HEK293 (cell line): ENCODE measurements around the gene KIRREL1.

Source experiments
- CTCF ChIA-PET: fragments of 350-600 bp; formaldehyde crosslinking; extraction: SDS; loops from one replicate; lab custom pipeline; 2021; ENCODE audit warnings: antibody characterized with exemption; lab: Yijun Ruan, JAX
- POLR2A ChIA-PET: fragments of 300-600 bp; formaldehyde crosslinking; extraction: SDS; loops from one replicate; lab custom pipeline; 2020; ENCODE audit warnings: antibody characterized with exemption, inconsistent platforms; lab: Yijun Ruan, JAX
- H3K27ac ChIP-seq: fragments of 200-500 bp; sonication (Bioruptor generic); 2 replicates; pipeline ENCODE4 v1.5.1; 2014; ENCODE audit warnings: low read depth, low read length, control low read depth, inconsistent platforms; ENCODE audit errors: extremely low read depth
- H3K36me3 ChIP-seq, 2 experiments: fragments of 200-500 bp in 1 of 2; sonication (Bioruptor generic) in 1 of 2; 1 replicate in 1 of 2; 2 replicates in 1 of 2; pipeline ENCODE4 v1.5.1; 2014 to 2017; ENCODE audit warnings: inconsistent platforms in 2 of 2, low read length in 2 of 2; ENCODE audit not compliant: control insufficient read depth in 2 of 2, insufficient read depth in 1 of 2
- H3K4me1 ChIP-seq: fragments of 200-500 bp; sonication (Bioruptor generic); 2 replicates; pipeline ENCODE4 v1.5.1; 2014; ENCODE audit warnings: mild to moderate bottlenecking, low read length, inconsistent platforms; ENCODE audit not compliant: control insufficient read depth, insufficient read depth
- H3K4me3 ChIP-seq: 2 replicates; pipeline ENCODE4 v1.5.1; 2011; ENCODE audit warnings: low read depth, mild to moderate bottlenecking, control low read depth, low read length, moderate library complexity
- H3K9me3 ChIP-seq: fragments of 200-500 bp; sonication (Bioruptor generic); 2 replicates; pipeline ENCODE4 v1.5.1; 2014; ENCODE audit warnings: low read depth, low read length, inconsistent platforms; ENCODE audit not compliant: control insufficient read depth, insufficient read depth
- KLF7 ChIP-seq: fragments of 450-650 bp; formaldehyde crosslinking; IDR thresholded peaks from 2 replicates; pipeline ENCODE4 v1.5.1; 2016; ENCODE audit warnings: missing biosample characterization, missing genetic modification characterization, borderline replicate concordance
- KLF9 ChIP-seq: fragments of 450-650 bp; formaldehyde crosslinking; IDR thresholded peaks from 2 replicates; pipeline ENCODE4 v1.5.1; 2016; ENCODE audit warnings: missing biosample characterization, missing genetic modification characterization, low read depth
- REST ChIP-seq: fragments of 450-650 bp; formaldehyde crosslinking; IDR thresholded peaks from 2 replicates; pipeline ENCODE4 v1.5.1; 2016; ENCODE audit warnings: missing biosample characterization, missing genetic modification characterization
- ZBTB10 ChIP-seq: fragments of 450-650 bp; formaldehyde crosslinking; IDR thresholded peaks from 2 replicates; pipeline ENCODE4 v1.5.1; 2016; ENCODE audit warnings: missing biosample characterization, missing genetic modification characterization
- ZBTB20 ChIP-seq: fragments of 450-650 bp; formaldehyde crosslinking; IDR thresholded peaks from 2 replicates; pipeline ENCODE4 v1.5.1; 2016; ENCODE audit warnings: missing biosample characterization, missing genetic modification characterization
- ZNF140 ChIP-seq: fragments of 450-650 bp; formaldehyde crosslinking; IDR thresholded peaks from 2 replicates; pipeline ENCODE4 v1.5.1; 2016; ENCODE audit warnings: missing biosample characterization, missing genetic modification characterization
- ZNF433 ChIP-seq: fragments of 450-650 bp; formaldehyde crosslinking; IDR thresholded peaks from 2 replicates; pipeline ENCODE4 v1.5.1; 2016; ENCODE audit warnings: missing biosample characterization, missing genetic modification characterization, low read depth
- ZNF473 ChIP-seq: fragments of 450-650 bp; formaldehyde crosslinking; IDR thresholded peaks from 2 replicates; pipeline ENCODE4 v1.5.1; 2017; ENCODE audit warnings: missing biosample characterization, missing genetic modification characterization
- ZNF555 ChIP-seq: fragments of 450-650 bp; formaldehyde crosslinking; conservative IDR thresholded peaks from 2 replicates; pipeline ENCODE4 v1.5.1; 2017; ENCODE audit warnings: missing biosample characterization, mild to moderate bottlenecking, missing genetic modification characterization, inconsistent platforms
- ZNF560 ChIP-seq: fragments of 450-650 bp; formaldehyde crosslinking; IDR thresholded peaks from 2 replicates; pipeline ENCODE4 v1.5.1; 2017; ENCODE audit warnings: missing biosample characterization, missing genetic modification characterization, borderline replicate concordance
- ZNF645 ChIP-seq: fragments of 450-650 bp; formaldehyde crosslinking; IDR thresholded peaks from 2 replicates; pipeline ENCODE4; 2016; ENCODE audit warnings: missing biosample characterization, missing genetic modification characterization
- ZNF658 ChIP-seq: fragments of 450-650 bp; formaldehyde crosslinking; IDR thresholded peaks from 2 replicates; pipeline ENCODE4; 2016; ENCODE audit warnings: missing biosample characterization, missing genetic modification characterization
- TF ChIP-seq, protein P1 (sequence below): fragments of 450-650 bp; formaldehyde crosslinking; IDR thresholded peaks from 2 replicates; pipeline ENCODE4 v1.5.1; 2017; ENCODE audit warnings: missing biosample characterization, missing genetic modification characterization
- TF ChIP-seq, protein P2 (sequence below): fragments of 450-650 bp; formaldehyde crosslinking; IDR thresholded peaks from 2 replicates; pipeline ENCODE4 v1.5.1; 2016; ENCODE audit warnings: missing biosample characterization, missing genetic modification characterization
- TF ChIP-seq, protein P3 (sequence below): fragments of 450-650 bp; formaldehyde crosslinking; conservative IDR thresholded peaks from 2 replicates; pipeline ENCODE4 v1.5.1; 2016; ENCODE audit warnings: low read depth, missing biosample characterization, missing genetic modification characterization
- TF ChIP-seq, protein P4 (sequence below): fragments of 450-650 bp; formaldehyde crosslinking; IDR thresholded peaks from 2 replicates; pipeline ENCODE4 v1.5.1; 2017; ENCODE audit warnings: missing biosample characterization, missing genetic modification characterization

The KIRREL1 gene

DNA sequence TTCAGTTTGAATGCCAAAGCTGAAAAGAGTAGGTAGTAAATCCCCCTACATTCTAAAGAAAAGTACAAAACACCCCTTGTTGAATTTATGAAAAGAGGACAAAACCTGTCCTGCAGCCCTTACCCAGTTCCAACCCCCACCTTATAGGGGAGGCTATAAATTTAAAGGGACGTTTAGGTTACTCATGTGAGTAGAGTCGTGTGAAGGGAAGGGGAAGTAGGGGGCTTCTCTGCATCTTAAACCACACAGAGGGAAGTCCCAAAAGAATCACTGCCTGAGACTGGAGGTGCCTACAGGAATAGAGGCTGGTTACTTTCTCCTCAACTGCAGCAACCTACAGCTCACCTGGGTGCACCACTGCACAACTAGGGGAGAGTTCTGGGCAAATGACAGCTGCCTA, 36.7 kb upstream of the KIRREL1 start:
- CTCF ChIA-PET, result interaction anchor here (1.0 to 18.5 kb wide), 2 partner anchors 8 to 164 kb away, joined by 6 to 805 read pairs; a partner anchor contains a TSS
- no peak for TF ChIP-seq KLF7
- TF ChIP-seq ZNF560 (tag by site-specific recombination), result no peak
- TF ChIP-seq, protein P1, sequence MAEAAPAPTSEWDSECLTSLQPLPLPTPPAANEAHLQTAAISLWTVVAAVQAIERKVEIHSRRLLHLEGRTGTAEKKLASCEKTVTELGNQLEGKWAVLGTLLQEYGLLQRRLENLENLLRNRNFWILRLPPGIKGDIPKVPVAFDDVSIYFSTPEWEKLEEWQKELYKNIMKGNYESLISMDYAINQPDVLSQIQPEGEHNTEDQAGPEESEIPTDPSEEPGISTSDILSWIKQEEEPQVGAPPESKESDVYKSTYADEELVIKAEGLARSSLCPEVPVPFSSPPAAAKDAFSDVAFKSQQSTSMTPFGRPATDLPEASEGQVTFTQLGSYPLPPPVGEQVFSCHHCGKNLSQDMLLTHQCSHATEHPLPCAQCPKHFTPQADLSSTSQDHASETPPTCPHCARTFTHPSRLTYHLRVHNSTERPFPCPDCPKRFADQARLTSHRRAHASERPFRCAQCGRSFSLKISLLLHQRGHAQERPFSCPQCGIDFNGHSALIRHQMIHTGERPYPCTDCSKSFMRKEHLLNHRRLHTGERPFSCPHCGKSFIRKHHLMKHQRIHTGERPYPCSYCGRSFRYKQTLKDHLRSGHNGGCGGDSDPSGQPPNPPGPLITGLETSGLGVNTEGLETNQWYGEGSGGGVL, result no peak
- TF ChIP-seq KLF9 (tag by site-specific recombination), result no peak
- TF ChIP-seq REST, result no peak
- no peak for TF ChIP-seq ZBTB10
- TF ChIP-seq, protein P2, sequence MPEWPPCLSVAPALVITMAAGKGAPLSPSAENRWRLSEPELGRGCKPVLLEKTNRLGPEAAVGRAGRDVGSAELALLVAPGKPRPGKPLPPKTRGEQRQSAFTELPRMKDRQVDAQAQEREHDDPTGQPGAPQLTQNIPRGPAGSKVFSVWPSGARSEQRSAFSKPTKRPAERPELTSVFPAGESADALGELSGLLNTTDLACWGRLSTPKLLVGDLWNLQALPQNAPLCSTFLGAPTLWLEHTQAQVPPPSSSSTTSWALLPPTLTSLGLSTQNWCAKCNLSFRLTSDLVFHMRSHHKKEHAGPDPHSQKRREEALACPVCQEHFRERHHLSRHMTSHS (tag by site-specific recombination), result no peak
- TF ChIP-seq, protein P3, sequence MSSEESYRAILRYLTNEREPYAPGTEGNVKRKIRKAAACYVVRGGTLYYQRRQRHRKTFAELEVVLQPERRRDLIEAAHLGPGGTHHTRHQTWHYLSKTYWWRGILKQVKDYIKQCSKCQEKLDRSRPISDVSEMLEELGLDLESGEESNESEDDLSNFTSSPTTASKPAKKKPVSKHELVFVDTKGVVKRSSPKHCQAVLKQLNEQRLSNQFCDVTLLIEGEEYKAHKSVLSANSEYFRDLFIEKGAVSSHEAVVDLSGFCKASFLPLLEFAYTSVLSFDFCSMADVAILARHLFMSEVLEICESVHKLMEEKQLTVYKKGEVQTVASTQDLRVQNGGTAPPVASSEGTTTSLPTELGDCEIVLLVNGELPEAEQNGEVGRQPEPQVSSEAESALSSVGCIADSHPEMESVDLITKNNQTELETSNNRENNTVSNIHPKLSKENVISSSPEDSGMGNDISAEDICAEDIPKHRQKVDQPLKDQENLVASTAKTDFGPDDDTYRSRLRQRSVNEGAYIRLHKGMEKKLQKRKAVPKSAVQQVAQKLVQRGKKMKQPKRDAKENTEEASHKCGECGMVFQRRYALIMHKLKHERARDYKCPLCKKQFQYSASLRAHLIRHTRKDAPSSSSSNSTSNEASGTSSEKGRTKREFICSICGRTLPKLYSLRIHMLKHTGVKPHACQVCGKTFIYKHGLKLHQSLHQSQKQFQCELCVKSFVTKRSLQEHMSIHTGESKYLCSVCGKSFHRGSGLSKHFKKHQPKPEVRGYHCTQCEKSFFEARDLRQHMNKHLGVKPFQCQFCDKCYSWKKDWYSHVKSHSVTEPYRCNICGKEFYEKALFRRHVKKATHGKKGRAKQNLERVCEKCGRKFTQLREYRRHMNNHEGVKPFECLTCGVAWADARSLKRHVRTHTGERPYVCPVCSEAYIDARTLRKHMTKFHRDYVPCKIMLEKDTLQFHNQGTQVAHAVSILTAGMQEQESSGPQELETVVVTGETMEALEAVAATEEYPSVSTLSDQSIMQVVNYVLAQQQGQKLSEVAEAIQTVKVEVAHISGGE (tag by site-specific recombination), result no peak
- TF ChIP-seq ZNF140 (tag by site-specific recombination), result no peak
- TF ChIP-seq ZNF555 (tag by site-specific recombination), result no peak
- TF ChIP-seq ZNF658, result no peak
- TF ChIP-seq ZNF433 (tag by site-specific recombination), result no peak
- no peak for TF ChIP-seq ZNF645
- no peak for TF ChIP-seq ZBTB20
- TF ChIP-seq, protein P4, sequence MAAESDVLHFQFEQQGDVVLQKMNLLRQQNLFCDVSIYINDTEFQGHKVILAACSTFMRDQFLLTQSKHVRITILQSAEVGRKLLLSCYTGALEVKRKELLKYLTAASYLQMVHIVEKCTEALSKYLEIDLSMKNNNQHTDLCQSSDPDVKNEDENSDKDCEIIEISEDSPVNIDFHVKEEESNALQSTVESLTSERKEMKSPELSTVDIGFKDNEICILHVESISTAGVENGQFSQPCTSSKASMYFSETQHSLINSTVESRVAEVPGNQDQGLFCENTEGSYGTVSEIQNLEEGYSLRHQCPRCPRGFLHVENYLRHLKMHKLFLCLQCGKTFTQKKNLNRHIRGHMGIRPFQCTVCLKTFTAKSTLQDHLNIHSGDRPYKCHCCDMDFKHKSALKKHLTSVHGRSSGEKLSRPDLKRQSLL, result no peak
- TF ChIP-seq ZNF473, result no peak

More for the DNA sequence above, 36.7 kb upstream of the KIRREL1 start:
- Histone ChIP-seq H3K4me3 (no peak overlapping the region), H3K36me3 (no peaks in the 10 kb centered on the region), H3K9me3 (no peaks in the 10 kb centered on the region), H3K4me1 (no peaks in the 10 kb centered on the region), H3K27ac (no peak overlapping the region)
- POLR2A ChIA-PET, result no interaction called here
